ENCODE data around the gene OCA2.
"Not testable (repeated sequence)": the region's sequence is repeated elsewhere in the genome, so short reads cannot be mapped to it uniquely, and the experiment has no call there.

Gene OCA2

GRCh38 chr15:28021281-28022039, 77.7 kb downstream of the OCA2 start:
- DNase-seq = peak; percentile 50

- DNase-seq = no peak
These were observed 78.5 kb downstream of the OCA2 start for GRCh38 chr15:28020644-28021043.

- no peak for DNase-seq
These were observed 79.4 kb downstream of the OCA2 start for GRCh38 chr15:28019594-28020309.

DNA sequence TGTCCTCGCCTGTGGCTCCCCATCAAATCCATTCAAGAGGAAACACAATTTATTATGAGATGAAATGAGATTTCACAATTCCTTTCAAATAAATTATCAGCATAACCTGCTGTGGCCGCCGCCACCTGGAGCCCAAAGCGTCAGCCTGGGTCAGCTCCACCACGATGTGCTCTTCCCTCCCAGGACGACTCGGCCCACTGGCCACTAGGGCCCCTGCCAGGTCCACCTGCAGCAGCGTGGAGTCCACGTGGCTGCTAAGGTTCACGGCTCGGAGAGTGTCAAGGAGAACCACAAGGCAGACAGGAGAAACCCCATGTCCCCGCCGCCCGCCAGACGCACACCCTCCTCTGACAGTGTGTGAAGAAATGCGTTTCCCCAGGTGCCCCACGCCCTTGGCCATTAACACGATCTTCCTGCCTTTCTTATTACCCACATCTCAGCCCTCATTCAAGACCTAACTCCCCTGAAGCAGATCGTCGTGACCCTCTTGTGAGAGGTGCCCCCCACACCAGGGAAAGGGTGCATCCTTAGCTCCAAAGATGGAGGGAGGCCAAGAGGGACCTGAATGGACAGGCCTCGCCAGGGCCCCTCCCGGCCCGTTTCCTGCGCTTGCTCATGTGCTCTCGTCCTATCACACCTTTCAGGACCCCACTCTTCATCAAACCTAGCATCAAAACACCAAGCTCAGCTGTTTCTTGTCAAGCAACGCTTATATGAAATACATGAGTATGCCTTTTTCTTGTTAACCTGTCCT, 80.6 kb downstream of the OCA2 start:
- DNase-seq = no peak

GRCh38 chr15:28017423-28017924, 81.6 kb downstream of the OCA2 start:
- no peak for DNase-seq

DNA sequence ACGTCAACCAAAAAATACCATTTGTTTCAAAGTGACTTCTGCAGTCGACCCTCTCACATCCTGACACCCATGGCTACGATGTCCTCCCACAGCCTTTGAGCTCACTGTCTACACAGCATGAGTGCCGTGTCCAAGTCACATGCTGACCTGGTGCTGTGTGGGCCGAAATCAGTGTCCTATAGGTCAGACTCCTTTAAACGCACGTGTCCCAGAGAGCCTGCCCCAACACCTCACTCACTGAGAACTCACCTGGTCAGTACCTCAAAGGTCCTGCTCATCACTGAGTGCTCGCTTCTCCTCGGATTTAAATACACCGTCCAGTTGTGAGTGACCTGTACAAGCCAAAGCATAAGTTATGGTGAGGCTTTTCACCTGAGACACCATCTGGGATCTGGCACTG, 83.3 kb downstream of the OCA2 start:
- no peak for DNase-seq

- DNase-seq = no peak
These were observed 84.4 kb downstream of the OCA2 start for GRCh38 chr15:28014623-28015200.

GRCh38 chr15:28013976-28014375, 85.1 kb downstream of the OCA2 start:
- no peak for DNase-seq

DNA sequence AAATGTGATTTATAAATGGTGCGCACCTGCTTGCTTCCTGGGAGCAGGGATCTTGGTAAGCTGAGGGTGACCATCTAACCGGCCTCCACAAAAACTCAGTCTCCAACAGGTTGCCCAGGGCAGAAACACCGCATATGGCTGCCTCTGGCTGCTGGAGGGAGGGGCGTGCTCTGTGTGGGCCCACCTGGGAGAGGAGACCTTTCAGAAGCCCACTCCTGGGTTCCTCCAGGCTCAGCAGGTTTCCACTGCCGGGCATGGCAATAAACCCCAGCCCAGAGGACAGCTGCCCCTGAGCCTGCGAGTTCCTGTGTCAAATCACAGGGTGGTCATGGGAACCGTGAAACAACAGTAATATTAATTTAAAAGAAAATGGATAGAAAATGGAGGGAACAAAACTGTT, 85.6 kb downstream of the OCA2 start:
- DNase-seq = no peak

- DNase-seq = no peak
These were observed 86.9 kb downstream of the OCA2 start for GRCh38 chr15:28012231-28012630.

GRCh38 chr15:28008175-28008574, 90.9 kb downstream of the OCA2 start:
- not testable (repeated sequence) for DNase-seq

- no peak for DNase-seq
These were observed 92.8 kb downstream of the OCA2 start for GRCh38 chr15:28006116-28006905.

GRCh38 chr15:28005004-28005527, 94.0 kb downstream of the OCA2 start:
- no peak for DNase-seq

DNA sequence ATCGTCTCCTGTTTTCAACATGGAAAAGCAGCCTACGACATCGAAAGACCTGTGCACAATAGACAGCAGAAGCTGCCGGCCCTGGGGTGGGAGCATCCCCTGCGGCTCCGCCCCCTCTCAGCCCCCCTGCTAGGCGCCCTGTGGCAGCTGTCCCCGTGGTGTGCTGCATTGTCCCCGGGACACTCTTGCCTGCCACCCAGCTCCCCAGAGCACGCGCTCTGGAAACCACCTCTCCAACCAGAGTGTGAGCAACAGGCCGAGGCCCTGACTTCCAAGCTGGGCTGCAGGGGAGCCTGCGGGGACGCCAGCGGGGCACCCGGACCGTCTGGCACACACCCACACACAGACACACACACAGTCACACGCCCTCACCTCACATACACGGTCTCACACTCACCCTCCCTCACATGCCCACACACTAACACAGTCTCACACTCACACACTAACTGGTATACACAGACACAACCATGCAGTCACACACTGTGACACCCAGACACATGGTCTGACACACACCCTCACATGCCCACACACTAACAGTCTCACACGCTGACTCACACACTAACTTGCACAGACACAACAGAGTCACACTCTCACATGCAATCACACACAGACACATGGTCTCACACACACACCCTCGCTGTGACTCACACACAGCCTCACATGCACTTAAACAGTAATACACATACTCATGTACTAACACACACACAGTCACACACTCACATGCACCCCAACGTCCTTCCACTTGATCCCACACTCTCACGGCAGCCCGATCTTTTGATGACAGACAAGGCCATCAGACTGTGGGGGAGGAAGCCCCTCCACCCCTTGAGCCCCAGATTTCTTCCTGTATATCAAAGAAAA, 94.7 kb downstream of the OCA2 start:
- DNase-seq = no peak

DNA sequence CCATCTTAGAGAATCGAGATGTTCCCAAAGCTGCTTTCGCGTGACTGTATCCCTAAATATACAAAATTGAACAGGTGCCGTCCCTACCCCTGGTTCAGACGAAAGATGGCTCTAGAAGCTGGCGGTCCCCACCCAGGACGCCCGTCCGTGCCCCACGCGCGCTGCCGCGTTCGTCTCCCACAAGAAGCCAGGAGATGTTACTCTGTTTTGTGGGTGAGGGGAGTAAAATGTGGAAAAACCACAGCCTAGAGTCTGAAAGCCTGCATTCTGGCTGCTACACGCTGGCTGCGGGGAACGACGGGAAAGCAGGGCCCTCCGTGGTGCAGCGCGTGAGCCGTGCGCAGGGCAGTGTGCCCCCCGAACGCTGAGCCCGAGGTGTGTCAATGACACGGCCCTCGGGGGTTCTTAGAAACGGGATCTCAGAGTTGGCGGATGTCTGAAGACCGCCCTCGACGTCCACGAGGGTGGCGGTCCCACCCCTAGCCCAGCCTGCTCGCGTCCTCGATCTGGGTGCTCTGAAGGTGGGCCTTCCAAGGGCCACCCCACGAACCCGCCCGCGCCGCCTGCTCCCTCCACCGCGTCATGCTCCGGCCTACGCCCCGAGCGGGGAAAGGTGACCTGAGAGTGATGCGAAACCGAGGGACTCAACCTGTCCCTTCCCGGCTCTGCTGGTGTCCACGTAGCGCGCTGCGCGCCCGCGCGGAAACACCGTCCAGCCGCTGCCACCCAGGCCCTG, 95.6 kb downstream of the OCA2 start:
- no peak for DNase-seq

- no peak for DNase-seq
These were observed 96.2 kb downstream of the OCA2 start for GRCh38 chr15:28002867-28003266.

GRCh38 chr15:28002136-28002861, 96.8 kb downstream of the OCA2 start:
- no peak for DNase-seq

DNA sequence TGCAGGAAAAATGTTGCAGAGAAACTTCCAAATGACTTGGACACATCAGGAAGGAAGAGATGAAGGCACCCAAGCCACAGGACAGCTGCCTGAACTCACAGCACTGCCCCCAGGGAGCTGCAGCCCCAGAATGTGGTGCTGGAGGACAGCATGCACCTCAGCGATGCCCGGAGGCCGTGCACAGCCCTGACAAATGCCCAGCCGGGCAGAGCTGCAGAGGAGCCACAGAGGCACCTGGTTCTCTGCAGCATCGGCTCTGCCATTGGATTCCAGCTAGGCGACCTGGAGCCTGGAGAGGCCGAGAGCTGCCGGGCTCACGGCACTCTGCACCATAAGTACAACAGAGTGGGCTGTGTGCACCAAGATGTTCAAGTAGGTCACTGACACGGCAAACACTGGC, 97.5 kb downstream of the OCA2 start:
- no peak for DNase-seq

GRCh38 chr15:27993996-27994780, 104.9 kb downstream of the OCA2 start:
- no peak for DNase-seq
